ENCODE data around the gene NHERF2.

DNA sequence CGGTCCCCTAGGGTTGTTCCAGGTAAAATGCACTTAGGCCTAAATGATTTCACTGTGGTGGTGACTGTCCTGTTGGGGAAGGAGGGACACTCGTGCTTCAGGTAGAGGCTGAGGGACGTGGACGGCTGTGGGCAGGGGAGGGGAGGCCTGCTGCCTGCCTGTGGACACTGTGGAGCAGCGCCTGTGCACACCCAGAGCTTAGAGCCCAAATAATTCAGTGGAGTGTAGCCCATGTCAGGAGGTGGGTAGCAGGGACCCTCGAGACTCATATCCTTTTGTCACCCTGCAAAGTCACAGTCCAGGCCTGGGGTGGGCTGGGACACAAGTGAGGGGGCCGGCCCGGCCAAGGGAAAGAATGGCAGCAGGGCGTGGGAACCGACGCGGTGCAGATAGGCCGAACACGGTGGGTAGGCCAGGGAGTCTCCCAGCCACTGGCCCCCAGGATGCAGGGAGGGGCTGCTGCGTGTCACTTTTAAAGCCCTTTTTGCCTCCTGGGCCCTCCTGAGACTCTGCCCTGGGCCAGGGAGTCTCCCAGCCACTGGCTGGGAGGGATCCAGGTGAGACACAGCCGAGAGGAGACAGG, 733 bp upstream of the NHERF2 start:
- no peak for TF ChIP-seq TAF1 (IDR thresholded peaks at IDR 0.05; ENCODE audit: low read depth)
- no peak for TF ChIP-seq EP300 (IDR thresholded peaks at IDR 0.05; ENCODE audit: borderline replicate concordance)
- TF ChIP-seq, protein P1, sequence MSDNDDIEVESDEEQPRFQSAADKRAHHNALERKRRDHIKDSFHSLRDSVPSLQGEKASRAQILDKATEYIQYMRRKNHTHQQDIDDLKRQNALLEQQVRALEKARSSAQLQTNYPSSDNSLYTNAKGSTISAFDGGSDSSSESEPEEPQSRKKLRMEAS (IDR thresholded peaks at IDR 0.05): no peak
- TF ChIP-seq EGR1 (IDR thresholded peaks at IDR 0.05): no peak
- TF ChIP-seq CEBPB (IDR thresholded peaks at IDR 0.05): no peak
- TF ChIP-seq TEAD4 (IDR thresholded peaks at IDR 0.05): no peak
- TF ChIP-seq TCF12 (IDR thresholded peaks at IDR 0.05; ENCODE audit: low read depth): no peak
- TF ChIP-seq, protein P2, sequence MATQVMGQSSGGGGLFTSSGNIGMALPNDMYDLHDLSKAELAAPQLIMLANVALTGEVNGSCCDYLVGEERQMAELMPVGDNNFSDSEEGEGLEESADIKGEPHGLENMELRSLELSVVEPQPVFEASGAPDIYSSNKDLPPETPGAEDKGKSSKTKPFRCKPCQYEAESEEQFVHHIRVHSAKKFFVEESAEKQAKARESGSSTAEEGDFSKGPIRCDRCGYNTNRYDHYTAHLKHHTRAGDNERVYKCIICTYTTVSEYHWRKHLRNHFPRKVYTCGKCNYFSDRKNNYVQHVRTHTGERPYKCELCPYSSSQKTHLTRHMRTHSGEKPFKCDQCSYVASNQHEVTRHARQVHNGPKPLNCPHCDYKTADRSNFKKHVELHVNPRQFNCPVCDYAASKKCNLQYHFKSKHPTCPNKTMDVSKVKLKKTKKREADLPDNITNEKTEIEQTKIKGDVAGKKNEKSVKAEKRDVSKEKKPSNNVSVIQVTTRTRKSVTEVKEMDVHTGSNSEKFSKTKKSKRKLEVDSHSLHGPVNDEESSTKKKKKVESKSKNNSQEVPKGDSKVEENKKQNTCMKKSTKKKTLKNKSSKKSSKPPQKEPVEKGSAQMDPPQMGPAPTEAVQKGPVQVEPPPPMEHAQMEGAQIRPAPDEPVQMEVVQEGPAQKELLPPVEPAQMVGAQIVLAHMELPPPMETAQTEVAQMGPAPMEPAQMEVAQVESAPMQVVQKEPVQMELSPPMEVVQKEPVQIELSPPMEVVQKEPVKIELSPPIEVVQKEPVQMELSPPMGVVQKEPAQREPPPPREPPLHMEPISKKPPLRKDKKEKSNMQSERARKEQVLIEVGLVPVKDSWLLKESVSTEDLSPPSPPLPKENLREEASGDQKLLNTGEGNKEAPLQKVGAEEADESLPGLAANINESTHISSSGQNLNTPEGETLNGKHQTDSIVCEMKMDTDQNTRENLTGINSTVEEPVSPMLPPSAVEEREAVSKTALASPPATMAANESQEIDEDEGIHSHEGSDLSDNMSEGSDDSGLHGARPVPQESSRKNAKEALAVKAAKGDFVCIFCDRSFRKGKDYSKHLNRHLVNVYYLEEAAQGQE (IDR thresholded peaks at IDR 0.05; ENCODE audit: low read depth): no peak
- TF ChIP-seq RAD21 (IDR thresholded peaks at IDR 0.05; ENCODE audit: low read depth): no peak
- TF ChIP-seq NFIC (IDR thresholded peaks at IDR 0.05): no peak
- TF ChIP-seq YY1 (IDR thresholded peaks at IDR 0.05; ENCODE audit: low read depth): no peak

All from Ishikawa (cell line).